HL-60 (cell line): ENCODE results near the gene PDE11A.

Experiments
- CTCF ChIP-seq: IDR thresholded peaks from one replicate; pipeline ENCODE4 v1.5.1; 2011; ENCODE audit warnings: low read length, control low read depth, inconsistent platforms; ENCODE audit not compliant: insufficient read depth
- POLR2AphosphoS5 ChIP-seq: IDR thresholded peaks from 2 replicates; pipeline ENCODE4 v1.6.1; 2012; ENCODE audit warnings: low read depth
- REST ChIP-seq: IDR thresholded peaks from 2 replicates; pipeline ENCODE4 v1.6.1; 2012; ENCODE audit warnings: low read depth; ENCODE audit not compliant: insufficient replicate concordance

- TF ChIP-seq CTCF: no peak
- no peak for TF ChIP-seq POLR2AphosphoS5
- no peak for TF ChIP-seq REST
These were observed 383.0 kb downstream of the PDE11A start for GRCh38 chr2:177689623-177690022.
